Prostate gland (tissue), 2 donors: ENCODE data around the gene DPH1. TPM values are rescaled to one million over a fixed set of nuclear protein-coding genes. Genes with fewer than 3 reads are reported as not detected.

Experiments
- DNase-seq: peaks from one replicate; pipeline ENCODE4 v3.0.0-alpha.2; 2019; ENCODE audit warnings: low spot score
- H3K27ac ChIP-seq, 2 donors: fragments of 200-600 bp; sonication (generic); 2 replicates each; pipeline ENCODE4 v1.5.1; 2017 to 2019
- H3K27me3 ChIP-seq: fragments of 200-600 bp; sonication (generic); replicated peaks from 2 replicates; pipeline ENCODE4 v1.5.1; 2019; ENCODE audit not compliant: insufficient read depth
- H3K36me3 ChIP-seq, 2 donors: fragments of 200-600 bp; sonication (generic); 1 replicate in 1 of 2; 2 replicates in 1 of 2; pipeline versions ENCODE4 v1.5.1 to v1.8.1; 2017 to 2019
- H3K4me1 ChIP-seq: fragments of 200-600 bp; sonication (generic); replicated peaks from 2 replicates; pipeline ENCODE4 v1.5.1; 2019
- H3K4me3 ChIP-seq, 2 donors: fragments of 200-600 bp; sonication (generic); 2 replicates each; pipeline ENCODE4 v1.5.1; 2017 to 2019
- H3K9me3 ChIP-seq: fragments of 200-600 bp; sonication (generic); 2 replicates; pipeline ENCODE4 v1.5.1; 2017
- POLR2A ChIP-seq: fragments of 450-650 bp; IDR thresholded peaks from one replicate; pipeline ENCODE4 v1.6.1; 2016; ENCODE audit warnings: antibody characterized with exemption, mild to moderate bottlenecking
- POLR2AphosphoS5 ChIP-seq: sonication (generic); formaldehyde crosslinking; IDR thresholded peaks from one replicate; pipeline ENCODE4 v1.6.1; 2017; ENCODE audit warnings: antibody characterized with exemption
- WGBS: methylation state at CpG from one replicate; pipeline ENCODE4 v1.1.5; 2018; 5-methylcytosine and 5-hydroxymethylcytosine counted together
- intact Hi-C: fragments of 100-400 bp; cut with DNase I; formaldehyde crosslinking; loops from one replicate; pipeline ENCODE4 v1.14.2; 2022
- total RNA-seq, 2 donors: library from RNA; depleted of rRNA; stranded (reverse); fragments of >200 nt; gene quantifications; one replicate each; pipeline ENCODE4 v1.1.0, GENCODE V29; 2016
- TF ChIP-seq, protein P1 (sequence below), 4 experiments: fragments of 200-600 bp in 2 of 4; fragments of 450-650 bp in 2 of 4; sonication (generic) in 2 of 4; IDR thresholded peaks; 1 replicate in 3 of 4; 2 replicates in 1 of 4; pipeline ENCODE4 v1.5.1; 2016 to 2019; ENCODE audit warnings: antibody characterized with exemption in 4 of 4, mild to moderate bottlenecking in 2 of 4, moderate library complexity in 2 of 4

The DPH1 gene
- total RNA-seq, 2 donors from 2014 or later = 61.4 to 84.1 TPM

DNA sequence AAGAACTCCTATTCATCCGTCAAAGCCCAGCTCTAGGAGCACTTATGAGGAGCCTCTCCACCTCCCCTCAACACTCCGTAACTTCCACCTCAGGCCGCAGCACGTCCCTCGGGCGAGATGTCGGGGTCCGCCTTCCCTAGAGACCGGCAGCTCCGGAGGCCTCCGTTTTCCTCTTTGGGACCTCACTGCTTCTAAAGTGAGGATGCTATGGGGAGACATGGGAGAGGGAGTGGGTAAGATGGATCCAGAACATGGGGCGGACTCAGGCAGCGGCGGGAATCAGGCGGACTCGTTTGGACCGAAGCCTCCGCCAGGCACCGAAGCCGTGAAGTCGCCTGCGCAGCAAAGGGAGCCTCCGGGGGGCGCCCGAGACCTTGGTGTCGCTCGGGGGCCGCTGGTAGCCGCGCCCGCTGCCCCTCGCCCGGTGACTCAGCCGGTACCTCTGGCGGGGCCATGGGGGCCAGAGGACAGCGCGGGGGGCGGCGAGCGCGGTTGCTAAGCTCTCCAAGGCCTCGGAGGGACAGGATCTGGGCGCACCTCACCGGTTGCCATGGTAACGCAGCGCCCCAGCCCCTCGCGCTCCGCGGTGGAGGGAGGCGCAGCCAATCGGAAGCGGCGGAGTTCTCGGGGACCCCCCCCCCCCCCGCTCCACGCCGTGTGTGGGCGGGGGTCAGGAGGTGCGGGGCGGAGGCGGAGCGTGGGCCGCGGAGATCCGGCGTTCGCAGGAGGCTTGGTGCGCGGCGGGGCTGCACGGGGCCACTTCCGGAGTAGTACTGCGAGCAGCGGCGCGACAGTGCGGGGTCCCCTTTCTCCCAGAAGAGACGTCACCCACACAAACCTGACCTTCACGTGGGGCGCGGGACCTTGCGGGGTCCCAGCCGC, 23.7 kb downstream of the DPH1 start:
- no peaks in the 10 kb centered on the region for H3K36me3 ChIP-seq
- intact Hi-C loops = loop anchor here (2.0 to 10.0 kb wide), 4 partner anchors 191 to 341 kb away; partner anchors contain the start of genes SGSM2 and TSR1
- peak overlapping the region; percentile 77 to 82 for H3K27ac ChIP-seq
- H3K4me3 ChIP-seq = peak overlapping the region; percentile 43 to 46
- peak; percentile 10 for TF ChIP-seq POLR2AphosphoS5
- no peak for TF ChIP-seq POLR2A
- TF ChIP-seq, protein P1, sequence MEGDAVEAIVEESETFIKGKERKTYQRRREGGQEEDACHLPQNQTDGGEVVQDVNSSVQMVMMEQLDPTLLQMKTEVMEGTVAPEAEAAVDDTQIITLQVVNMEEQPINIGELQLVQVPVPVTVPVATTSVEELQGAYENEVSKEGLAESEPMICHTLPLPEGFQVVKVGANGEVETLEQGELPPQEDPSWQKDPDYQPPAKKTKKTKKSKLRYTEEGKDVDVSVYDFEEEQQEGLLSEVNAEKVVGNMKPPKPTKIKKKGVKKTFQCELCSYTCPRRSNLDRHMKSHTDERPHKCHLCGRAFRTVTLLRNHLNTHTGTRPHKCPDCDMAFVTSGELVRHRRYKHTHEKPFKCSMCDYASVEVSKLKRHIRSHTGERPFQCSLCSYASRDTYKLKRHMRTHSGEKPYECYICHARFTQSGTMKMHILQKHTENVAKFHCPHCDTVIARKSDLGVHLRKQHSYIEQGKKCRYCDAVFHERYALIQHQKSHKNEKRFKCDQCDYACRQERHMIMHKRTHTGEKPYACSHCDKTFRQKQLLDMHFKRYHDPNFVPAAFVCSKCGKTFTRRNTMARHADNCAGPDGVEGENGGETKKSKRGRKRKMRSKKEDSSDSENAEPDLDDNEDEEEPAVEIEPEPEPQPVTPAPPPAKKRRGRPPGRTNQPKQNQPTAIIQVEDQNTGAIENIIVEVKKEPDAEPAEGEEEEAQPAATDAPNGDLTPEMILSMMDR (IDR thresholded peaks at IDR 0.05) = peak in 3 of 4 experiments; percentile 46 to 83 (median 76)
- H3K9me3 ChIP-seq = no peaks in the 10 kb centered on the region
- 12% methylated on average over 54 of the region's 84 CpGs for WGBS
- no peaks in the 10 kb centered on the region for H3K27me3 ChIP-seq
- peak; percentile 64 for DNase-seq
- H3K4me1 ChIP-seq = peaks cover 4% of the 10 kb centered on the region

DNA sequence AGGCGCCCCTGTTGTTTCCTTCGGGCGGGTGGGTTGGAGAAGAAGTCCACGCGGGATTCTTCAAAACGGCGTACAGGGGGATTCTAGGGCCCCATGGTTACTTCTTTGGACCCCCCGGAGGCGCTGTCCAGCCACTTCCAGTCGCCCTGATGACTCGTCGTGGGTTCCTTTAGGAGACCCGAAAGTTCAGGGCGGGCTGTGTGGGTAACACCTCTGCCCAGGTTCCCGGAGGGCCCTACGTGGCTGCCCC, 24.2 kb downstream of the DPH1 start:
- Histone ChIP-seq H3K4me1 (peaks cover 4% of the 10 kb centered on the region), H3K9me3 (no peaks in the 10 kb centered on the region), H3K27ac (peak overlapping the region; percentile 77 to 82), H3K36me3 (no peaks in the 10 kb centered on the region), H3K4me3 (peak overlapping the region; percentile 43 to 46), H3K27me3 (no peaks in the 10 kb centered on the region)
- no peak for DNase-seq
- 2% methylated on average over 16 of the region's 16 CpGs for WGBS
- no peak for TF ChIP-seq POLR2A
- no peak for TF ChIP-seq POLR2AphosphoS5
- TF ChIP-seq, protein P1 (IDR thresholded peaks at IDR 0.05) = no peak
- intact Hi-C loops = loop anchor here (2.0 to 10.0 kb wide), 4 partner anchors 191 to 341 kb away; partner anchors contain the start of genes SGSM2 and TSR1

DNA sequence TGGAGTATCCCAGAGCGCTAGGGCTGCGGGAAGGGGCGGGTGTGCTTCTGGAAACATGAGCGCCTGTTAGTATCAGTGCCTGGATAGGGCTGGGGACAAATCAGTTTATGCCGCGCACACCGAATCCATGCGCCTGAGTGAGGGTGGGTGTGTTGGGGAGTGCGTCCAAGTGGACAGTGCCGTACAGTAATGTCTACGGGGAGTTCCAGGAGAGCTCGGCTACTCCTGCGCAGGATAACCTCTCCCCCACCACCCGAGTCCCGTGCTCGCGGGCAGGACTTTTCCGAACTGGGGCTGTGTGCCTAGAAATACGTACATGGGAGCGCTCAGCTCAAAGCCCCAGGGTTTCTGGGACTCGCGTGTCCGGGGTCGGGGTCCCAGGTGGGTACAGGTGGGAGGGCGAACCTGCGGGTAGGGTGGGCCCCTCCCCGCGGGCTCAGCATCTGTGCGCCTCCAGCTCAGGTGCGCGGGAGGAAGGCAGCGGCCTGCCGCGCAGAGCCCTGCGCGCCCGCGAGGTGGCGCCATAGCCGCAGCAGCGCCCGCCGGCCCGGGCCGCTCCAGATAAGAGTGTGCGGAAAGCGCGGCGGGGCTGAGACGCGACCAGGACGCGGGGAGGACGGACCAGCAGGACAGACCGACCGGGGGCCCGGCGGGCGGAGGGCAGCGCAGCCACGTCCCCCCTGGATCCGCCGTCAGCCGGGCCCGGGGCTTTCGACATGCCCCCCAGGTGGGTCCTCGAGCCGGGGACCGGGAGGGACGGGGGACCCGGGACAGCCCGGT, 24.7 kb downstream of the DPH1 start, which contains the start of gene HIC1:
HIC1 (plus strand) TSS at position 592 of the 780 bp plus-strand sequence. CDS start 1,588 bp downstream, outside the sequence.
- Histone ChIP-seq H3K27me3 (no peaks in the 10 kb centered on the region), H3K27ac (peak within 1 kb of the TSS; percentile 77 to 82), H3K4me1 (peaks cover 4% of the 10 kb centered on the region), H3K9me3 (no peaks in the 10 kb centered on the region), H3K4me3 (peak within 1 kb of the TSS; percentile 43 to 46), H3K36me3 (no peaks in the 10 kb centered on the region)
- TF ChIP-seq, protein P1 (IDR thresholded peaks at IDR 0.05) = peak; percentile 96 to 98 (median 98)
- TF ChIP-seq POLR2AphosphoS5 (no peak), POLR2A (peak; percentile 62)
- under 1% methylated on average over 64 of the region's 72 CpGs for WGBS
- intact Hi-C loops = loop anchor here (2.0 to 10.0 kb wide), 5 partner anchors 38 to 340 kb away; partner anchors contain the start of genes SGSM2 and TSR1
- DNase-seq = peak; percentile 65

DNA sequence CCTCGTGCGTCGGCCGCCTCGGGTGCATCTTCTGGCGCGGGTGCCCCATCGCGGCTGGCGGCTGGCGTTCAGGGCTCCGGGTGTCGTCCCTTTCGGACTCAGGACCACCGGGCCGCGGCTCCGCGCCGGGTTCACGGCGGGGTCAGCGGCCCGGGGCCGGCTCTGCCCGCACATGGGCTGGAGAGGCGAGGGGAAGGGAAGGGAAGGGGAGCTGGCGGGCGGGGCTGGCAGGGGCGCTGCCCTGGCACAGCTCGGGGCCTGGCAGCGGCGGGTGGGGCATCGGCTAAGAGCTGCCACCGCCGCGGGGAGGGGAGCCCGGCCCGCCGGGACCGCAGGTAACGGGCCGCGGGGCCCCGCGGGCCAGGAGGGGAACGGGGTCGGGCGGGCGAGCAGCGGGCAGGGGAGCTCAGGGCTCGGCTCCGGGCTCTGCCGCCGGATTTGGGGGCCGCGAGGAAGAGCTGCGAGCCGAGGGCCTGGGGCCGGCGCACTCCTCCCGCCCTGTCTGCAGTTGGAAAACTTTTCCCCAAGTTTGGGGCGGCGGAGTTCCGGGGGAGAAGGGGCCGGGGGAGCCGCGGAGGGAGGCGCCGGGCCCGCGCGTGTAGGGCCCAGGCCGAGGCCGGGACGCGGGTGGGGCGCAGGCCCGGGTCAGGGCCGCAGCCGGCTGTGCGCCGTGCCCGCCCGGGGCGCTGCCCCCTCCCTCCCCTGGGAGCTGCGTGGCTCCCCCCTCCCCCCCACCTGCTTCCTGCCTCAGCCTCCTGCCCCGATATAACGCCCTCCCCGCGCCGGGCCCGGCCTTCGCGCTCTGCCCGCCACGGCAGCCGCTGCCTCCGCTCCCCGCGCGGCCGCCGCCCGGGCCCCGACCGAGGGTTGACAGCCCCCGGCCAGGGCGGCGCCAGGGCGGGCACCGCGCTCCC, 25.6 kb downstream of the DPH1 start:
- DNase-seq = no peak
- H3K36me3 ChIP-seq = no peaks in the 10 kb centered on the region
- WGBS = 17% methylated on average over 80 of the region's 113 CpGs
- H3K4me1 ChIP-seq = peaks cover 4% of the 10 kb centered on the region
- no peaks in the 10 kb centered on the region for H3K9me3 ChIP-seq
- intact Hi-C loops = loop anchor here (2.0 to 10.0 kb wide), 5 partner anchors 37 to 339 kb away; partner anchors contain the start of genes SGSM2 and TSR1
- H3K27me3 ChIP-seq = no peaks in the 10 kb centered on the region
- TF ChIP-seq, protein P1 (IDR thresholded peaks at IDR 0.05) = no peak
- TF ChIP-seq POLR2AphosphoS5 = no peak
- peak overlapping the region; percentile 43 to 46 for H3K4me3 ChIP-seq
- H3K27ac ChIP-seq = peak overlapping the region; percentile 77 to 82
